ENCODE data around the gene TNFSF10. TPM values are rescaled to one million over a fixed set of nuclear protein-coding genes. Genes with fewer than 3 reads are reported as not detected.

TNFSF10 gene
- total and polyA plus RNA-seq, 2 experiments from 2014 or later: not detected

- 83 to 88% methylated on average over 3 of the region's 3 CpGs for WGBS, 2 experiments (ENCODE audit: low coverage in 1 of 2, low lambda C conversion rate in 2 of 2, missing lambda C conversion rate in 2 of 2)
- Histone ChIP-seq H3K9me2 (ENCODE audit: insufficient read depth) (no peaks in the 10 kb centered on the region), H4K20me1 (ENCODE audit: insufficient read depth) (no peaks in the 10 kb centered on the region)
Measured at GRCh38 chr3:172456404-172456803, 66.8 kb downstream of the TNFSF10 start.

More at GRCh38 chr3:172456404-172456803, 66.8 kb downstream of the TNFSF10 start:
- H3K4me1 ChIP-seq (ENCODE audit: insufficient read depth): 0 out of 2 replicates have a peak, but pooled peaks cover 6% of the 10 kb centered on the region
- H3K4me3 ChIP-seq: no peak overlapping the region
- no peaks in the 10 kb centered on the region for H3K79me2 ChIP-seq (ENCODE audit: insufficient read depth)
- 0 out of 2 replicates have a peak, but pooled peaks cover 7% of the 10 kb centered on the region for H3F3A ChIP-seq (ENCODE audit: insufficient read depth)
- H3K9me3 ChIP-seq (ENCODE audit: low read depth): no peaks in the 10 kb centered on the region
- in situ Hi-C loops (cut with MboI): no loop called here
- no peak overlapping the region for H3K27ac ChIP-seq
- H2AFZ ChIP-seq: no peak overlapping the region
- H3K4me2 ChIP-seq (ENCODE audit: unreplicated experiment): no peak overlapping the region
- no peak overlapping the region for H3K9ac ChIP-seq
- no peak for DNase-seq
- H3K36me3 ChIP-seq (ENCODE audit: low read depth): no peaks in the 10 kb centered on the region
- TF ChIP-seq EZH2 (IDR thresholded peaks at IDR 0.05; ENCODE audit: insufficient read depth, poor library complexity, severe bottlenecking) (no peak), EZH2phosphoT487 (IDR thresholded peaks at IDR 0.05; ENCODE audit: insufficient read depth, low read depth) (no peak)
- H3K27me3 ChIP-seq (replicated peaks; ENCODE audit: insufficient read depth): peaks cover 5% of the 10 kb centered on the region

Small RNA genes lying within 50 kb of the gene (small RNA-seq; reads per million reads assigned to genes)
- gene AC007919.1 (ENCODE audit: low read depth, low replicate concordance): not detected

Other genes starting within 250 kb of the TNFSF10 start
- gene GHSR, start 75.0 kb downstream of the TNFSF10 start, total RNA-seq (2014; rRNA removed; shearing (Covaris generic)): not detected in 2 replicates
- gene GHSR, start 75.0 kb downstream of the TNFSF10 start, polyA plus RNA-seq (2016; fragmentation: Nextera tagmentation; extraction: Ambion mirVana): not detected in 2 replicates
- gene NCEH1, start 187.6 kb upstream of the TNFSF10 start, total RNA-seq (2014; rRNA removed; shearing (Covaris generic)): 13.5 and 16.5 TPM in 2 replicates
- gene NCEH1, start 187.6 kb upstream of the TNFSF10 start, polyA plus RNA-seq (2016; fragmentation: Nextera tagmentation; extraction: Ambion mirVana): 18.4 and 19.5 TPM in 2 replicates
- 28.3 and 43.4 TPM in 2 replicates for gene ECT2, start 227.3 kb upstream of the TNFSF10 start, total RNA-seq (2014; rRNA removed; shearing (Covaris generic))
- gene ECT2, start 227.3 kb upstream of the TNFSF10 start, polyA plus RNA-seq (2016; fragmentation: Nextera tagmentation; extraction: Ambion mirVana): 22.7 and 23.2 TPM in 2 replicates

Measured in GM23248 (cell line).